ENCODE measurements around the gene KIF2A. TPM values are rescaled to one million over a fixed set of nuclear protein-coding genes. Genes with fewer than 3 reads are reported as not detected.

KIF2A gene
- total RNA-seq, 4 donors from 2014 or later: 23.3 to 28.6 (median 25.0) TPM

GRCh38 chr5:62308439-62308838 is 2.4 kb downstream of the KIF2A start:
- H3K36me3 ChIP-seq: no peaks in the 10 kb centered on the region
- TF ChIP-seq EP300 (IDR thresholded peaks at IDR 0.05) (no peak), POLR2A (IDR thresholded peaks at IDR 0.05) (no peak)
- no peak overlapping the region for H3K27ac ChIP-seq
- DNase-seq (ENCODE audit: low spot score in 2 of 2): no peak
- 85% methylated on average over 6 of the region's 6 CpGs for WGBS
- H3K27me3 ChIP-seq: no peaks in the 10 kb centered on the region
- no peak overlapping the region for H3K4me3 ChIP-seq
- H3K9me3 ChIP-seq: no peaks in the 10 kb centered on the region
- peaks cover 22% of the 10 kb centered on the region for H3K4me1 ChIP-seq

GRCh38 chr5:62309107-62309506 is 3.1 kb downstream of the KIF2A start:
- WGBS: 87% methylated on average over 4 of the region's 4 CpGs
- Histone ChIP-seq H3K4me3 (no peak overlapping the region), H3K9me3 (no peaks in the 10 kb centered on the region), H3K27me3 (no peaks in the 10 kb centered on the region), H3K27ac (no peak overlapping the region), H3K4me1 (peaks cover 22% of the 10 kb centered on the region), H3K36me3 (no peaks in the 10 kb centered on the region)
- no peak for DNase-seq (ENCODE audit: low spot score in 2 of 2)
- TF ChIP-seq POLR2AphosphoS5 (IDR thresholded peaks at IDR 0.05): no peak
- no peak for TF ChIP-seq POLR2A (IDR thresholded peaks at IDR 0.05)
- no peak for TF ChIP-seq EP300 (IDR thresholded peaks at IDR 0.05)
- no peak for TF ChIP-seq CTCF (IDR thresholded peaks at IDR 0.05)

- DNase-seq (ENCODE audit: low spot score in 2 of 2): no peak
- Histone ChIP-seq H3K4me1 (peaks cover 19% of the 10 kb centered on the region), H3K9me3 (no peaks in the 10 kb centered on the region), H3K36me3 (no peaks in the 10 kb centered on the region), H3K4me3 (no peak overlapping the region), H3K27ac (no peak overlapping the region), H3K27me3 (no peaks in the 10 kb centered on the region)
- TF ChIP-seq POLR2AphosphoS5 (IDR thresholded peaks at IDR 0.05) (no peak), POLR2A (IDR thresholded peaks at IDR 0.05) (no peak), CTCF (IDR thresholded peaks at IDR 0.05) (no peak), EP300 (IDR thresholded peaks at IDR 0.05) (no peak)
- WGBS: 77% methylated on average over 5 of the region's 5 CpGs
Observed at GRCh38 chr5:62310426-62311143, 4.6 kb downstream of the KIF2A start.

GRCh38 chr5:62312036-62312435 is 6.0 kb downstream of the KIF2A start:
- no peak overlapping the region for H3K27ac ChIP-seq
- no peaks in the 10 kb centered on the region for H3K36me3 ChIP-seq
- H3K4me3 ChIP-seq: no peak overlapping the region
- H3K27me3 ChIP-seq: no peaks in the 10 kb centered on the region
- H3K9me3 ChIP-seq: no peaks in the 10 kb centered on the region
- WGBS: 80% methylated on average over 1 of the region's 1 CpG
- no peak for DNase-seq (ENCODE audit: low spot score in 2 of 2)
- TF ChIP-seq CTCF (IDR thresholded peaks at IDR 0.05) (no peak), EP300 (IDR thresholded peaks at IDR 0.05) (no peak), POLR2A (IDR thresholded peaks at IDR 0.05) (no peak), POLR2AphosphoS5 (IDR thresholded peaks at IDR 0.05) (no peak)
- peaks cover 19% of the 10 kb centered on the region for H3K4me1 ChIP-seq

- H3K36me3 ChIP-seq: no peaks in the 10 kb centered on the region
- no peak for DNase-seq (ENCODE audit: low spot score in 2 of 2)
Observed at GRCh38 chr5:62312674-62313073, 6.7 kb downstream of the KIF2A start.

GRCh38 chr5:62314213-62314830 is 8.3 kb downstream of the KIF2A start:
- TF ChIP-seq CTCF (IDR thresholded peaks at IDR 0.05) (no peak), POLR2AphosphoS5 (IDR thresholded peaks at IDR 0.05) (no peak), POLR2A (IDR thresholded peaks at IDR 0.05) (no peak), EP300 (IDR thresholded peaks at IDR 0.05) (no peak)
- 95% methylated on average over 2 of the region's 2 CpGs for WGBS
- Histone ChIP-seq H3K4me1 (peaks cover 12% of the 10 kb centered on the region), H3K9me3 (no peaks in the 10 kb centered on the region), H3K27ac (no peak overlapping the region), H3K27me3 (no peaks in the 10 kb centered on the region), H3K4me3 (no peak overlapping the region), H3K36me3 (no peaks in the 10 kb centered on the region)
- DNase-seq (ENCODE audit: low spot score in 2 of 2): no peak

More at GRCh38 chr5:62312674-62313073, 6.7 kb downstream of the KIF2A start:
- TF ChIP-seq EP300 (IDR thresholded peaks at IDR 0.05): no peak
- H3K27ac ChIP-seq: no peak overlapping the region
- no peaks in the 10 kb centered on the region for H3K9me3 ChIP-seq
- peaks cover 14% of the 10 kb centered on the region for H3K4me1 ChIP-seq
- no peaks in the 10 kb centered on the region for H3K27me3 ChIP-seq
- WGBS: 63% methylated on average over 1 of the region's 1 CpG
- no peak overlapping the region for H3K4me3 ChIP-seq
